ENCODE measurements around the gene MIX23. TPM values are rescaled to one million over a fixed set of nuclear protein-coding genes. Genes with fewer than 3 reads are reported as not detected.

The MIX23 gene
- total RNA-seq, 4 donors from 2014 or later, result 20.6 to 25.1 (median 23.3) TPM

- no peaks in the 10 kb centered on the region for H3K4me1 ChIP-seq
- intact Hi-C loops (cut with DNase I), result no loop called here
- TF ChIP-seq POLR2A (IDR thresholded peaks at IDR 0.05) (no peak), CTCF (IDR thresholded peaks at IDR 0.05) (no peak)
- H3K27ac ChIP-seq, result no peak overlapping the region
- H3K36me3 ChIP-seq, result peaks cover 0 to 26% of the 10 kb centered on the region in 2 donors
- no peaks in the 10 kb centered on the region for H3K27me3 ChIP-seq
- 88% methylated on average over 3 of the region's 3 CpGs for whole genome bisulfite sequencing, 2 donors
- H3K4me3 ChIP-seq (replicated peaks in 1 of 3), result no peak overlapping the region
- DNase-seq, result no peak
- H3K9me3 ChIP-seq, result no peaks in the 10 kb centered on the region
Observed at GRCh38 chr3:122405015-122405414, 22.0 kb upstream of the MIX23 start.

GRCh38 chr3:122403489-122403888 lies 20.5 kb upstream of the MIX23 start:
- DNase-seq, result no peak
- TF ChIP-seq POLR2A (IDR thresholded peaks at IDR 0.05), result no peak
- TF ChIP-seq CTCF (IDR thresholded peaks at IDR 0.05), result no peak
- no peaks in the 10 kb centered on the region for H3K27me3 ChIP-seq
- peaks cover 0 to 22% of the 10 kb centered on the region in 2 donors for H3K36me3 ChIP-seq
- no peaks in the 10 kb centered on the region for H3K9me3 ChIP-seq
- H3K4me3 ChIP-seq (replicated peaks in 1 of 3), result no peak overlapping the region
- intact Hi-C loops (cut with DNase I), result no loop called here
- no peaks in the 10 kb centered on the region for H3K4me1 ChIP-seq
- H3K27ac ChIP-seq, result no peak overlapping the region
- WGBS, 2 donors, result 92 to 93% methylated on average over 6 of the region's 6 CpGs

- Histone ChIP-seq H3K9me3 (no peaks in the 10 kb centered on the region), H3K27ac (no peak overlapping the region), H3K36me3 (peaks cover 0 to 9% of the 10 kb centered on the region in 2 donors), H3K4me1 (no peaks in the 10 kb centered on the region), H3K4me3 (replicated peaks in 1 of 3) (no peak overlapping the region), H3K27me3 (no peaks in the 10 kb centered on the region)
- no peak for DNase-seq
- no peak for TF ChIP-seq POLR2A (IDR thresholded peaks at IDR 0.05)
- no peak for TF ChIP-seq CTCF (IDR thresholded peaks at IDR 0.05)
- WGBS, 2 donors, result 94 to 98% methylated on average over 2 of the region's 2 CpGs
- intact Hi-C loops (cut with DNase I), result no loop called here
Observed at GRCh38 chr3:122398920-122399319, 15.9 kb upstream of the MIX23 start.

GRCh38 chr3:122397201-122397600 lies 14.2 kb upstream of the MIX23 start:
- no peak overlapping the region for H3K4me3 ChIP-seq (replicated peaks in 1 of 3)
- intact Hi-C loops (cut with DNase I), result no loop called here
- WGBS, 2 donors, result 98% methylated on average over 1 of the region's 1 CpG

GRCh38 chr3:122396511-122396910 lies 13.5 kb upstream of the MIX23 start:
- Histone ChIP-seq H3K36me3 (no peaks in the 10 kb centered on the region), H3K27ac (no peak overlapping the region), H3K9me3 (no peaks in the 10 kb centered on the region), H3K27me3 (no peaks in the 10 kb centered on the region), H3K4me1 (no peaks in the 10 kb centered on the region), H3K4me3 (replicated peaks in 1 of 3) (no peak overlapping the region)
- TF ChIP-seq CTCF (IDR thresholded peaks at IDR 0.05), result no peak
- TF ChIP-seq POLR2A (IDR thresholded peaks at IDR 0.05), result no peak
- intact Hi-C loops (cut with DNase I), result no loop called here
- DNase-seq, result no peak

More at GRCh38 chr3:122397201-122397600, 14.2 kb upstream of the MIX23 start:
- Histone ChIP-seq H3K9me3 (no peaks in the 10 kb centered on the region), H3K27ac (no peak overlapping the region), H3K36me3 (no peaks in the 10 kb centered on the region), H3K27me3 (no peaks in the 10 kb centered on the region), H3K4me1 (no peaks in the 10 kb centered on the region)
- no peak for DNase-seq
- TF ChIP-seq POLR2A (IDR thresholded peaks at IDR 0.05) (no peak), CTCF (IDR thresholded peaks at IDR 0.05) (no peak)

Data from thyroid gland (tissue), 4 donors.